GM18867 (cell line): ENCODE data around the gene TEAD1.

Experiments used
- ATAC-seq: cut with Tn5 transposase; IDR thresholded peaks from one replicate; pipeline ENCODE4 v1.9.1; 2021; ENCODE audit warnings: mild to moderate bottlenecking, moderate library complexity; ENCODE audit not compliant: unreplicated experiment

TEAD1 gene

DNA sequence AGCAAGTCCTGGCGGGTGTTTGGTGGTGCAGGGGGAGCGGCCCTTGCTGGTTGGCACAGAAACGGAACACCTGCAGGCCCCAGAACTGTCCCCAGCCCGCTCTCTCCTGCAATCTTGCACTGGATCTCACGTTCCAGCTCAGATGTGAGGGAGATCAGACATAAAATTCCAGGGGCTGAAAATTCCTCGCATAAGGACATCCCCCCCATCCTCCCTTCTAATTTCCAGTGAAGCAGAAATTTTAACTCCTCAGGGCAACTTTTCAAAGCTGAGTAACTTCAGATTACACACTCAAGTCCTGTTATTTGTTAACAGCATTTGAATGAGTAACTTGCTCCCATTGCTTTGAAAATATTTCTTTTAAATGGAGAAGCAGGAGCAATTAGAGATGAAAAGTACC, 294.6 kb downstream of the TEAD1 start:
- ATAC-seq = no peak

- ATAC-seq = no peak
These were observed 297.7 kb downstream of the TEAD1 start for GRCh38 chr11:12971955-12972354.

GRCh38 chr11:12973528-12974181, 299.4 kb downstream of the TEAD1 start:
- ATAC-seq = no peak

GRCh38 chr11:12975195-12975594, 301.0 kb downstream of the TEAD1 start:
- ATAC-seq = no peak

- no peak for ATAC-seq
These were observed 305.9 kb downstream of the TEAD1 start for GRCh38 chr11:12979928-12980689.

DNA sequence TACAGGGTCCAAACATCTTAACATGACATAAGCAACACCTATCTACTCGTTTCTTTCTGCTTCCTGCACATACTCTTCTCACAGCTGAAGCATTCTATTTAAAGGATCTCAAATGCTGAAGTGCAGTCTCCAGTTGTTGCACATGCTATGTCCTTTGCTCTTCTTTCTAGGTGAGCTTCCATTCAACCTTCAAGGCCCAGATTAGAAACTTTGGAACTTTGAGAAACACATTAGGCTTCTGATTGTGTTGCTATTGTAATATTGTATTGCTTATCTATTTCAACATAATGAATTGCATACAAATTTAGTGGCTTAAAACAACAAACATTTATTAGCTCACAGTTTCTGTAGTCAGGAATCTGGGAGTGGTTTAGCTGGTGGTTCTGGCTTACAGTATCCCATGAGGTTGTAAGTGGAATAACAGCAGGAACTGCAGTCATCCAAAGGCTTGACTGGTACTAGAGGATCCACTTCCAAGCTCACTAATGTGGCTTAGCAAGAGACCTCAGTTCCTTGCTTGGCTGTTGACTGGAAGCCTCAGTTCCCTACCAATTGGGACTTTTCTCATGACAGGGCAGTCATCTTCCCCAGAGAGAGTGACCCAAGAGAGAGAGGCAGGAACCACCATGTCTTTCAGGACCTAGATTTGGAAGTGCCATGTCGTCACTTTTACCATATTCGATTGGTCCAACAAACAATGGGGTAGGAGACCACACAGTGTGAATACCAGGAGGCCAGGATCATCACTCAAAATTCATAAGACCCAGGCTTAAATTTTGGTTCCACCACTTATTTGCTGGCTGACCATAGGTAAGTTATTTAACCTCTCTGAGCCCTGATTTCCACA, 307.7 kb downstream of the TEAD1 start:
- no peak for ATAC-seq

DNA sequence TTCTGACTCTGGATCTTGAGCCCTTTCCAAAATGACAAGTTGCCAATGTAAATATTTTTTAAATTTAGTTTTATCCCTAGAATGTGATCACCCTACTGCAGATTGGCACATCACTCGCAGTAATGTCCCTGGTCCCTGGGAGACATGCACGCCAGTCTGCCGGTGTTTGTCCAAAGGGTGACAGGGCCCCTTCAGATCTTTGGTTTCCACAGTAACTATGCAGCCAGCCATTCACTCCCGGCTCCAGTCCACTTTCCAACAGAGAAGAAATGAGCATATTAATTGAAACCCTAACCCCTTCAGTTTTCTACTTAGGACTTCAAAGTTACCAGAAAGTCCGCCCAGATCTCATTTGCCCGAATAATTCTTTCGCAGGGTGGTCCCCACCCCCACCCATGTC, 309.1 kb downstream of the TEAD1 start:
- ATAC-seq = no peak

- no peak for ATAC-seq
These were observed 312.1 kb downstream of the TEAD1 start for GRCh38 chr11:12986194-12986898.

GRCh38 chr11:12989428-12990161, 315.4 kb downstream of the TEAD1 start:
- ATAC-seq = no peak

- no peak for ATAC-seq
These were observed 315.9 kb downstream of the TEAD1 start for GRCh38 chr11:12990162-12990480.

DNA sequence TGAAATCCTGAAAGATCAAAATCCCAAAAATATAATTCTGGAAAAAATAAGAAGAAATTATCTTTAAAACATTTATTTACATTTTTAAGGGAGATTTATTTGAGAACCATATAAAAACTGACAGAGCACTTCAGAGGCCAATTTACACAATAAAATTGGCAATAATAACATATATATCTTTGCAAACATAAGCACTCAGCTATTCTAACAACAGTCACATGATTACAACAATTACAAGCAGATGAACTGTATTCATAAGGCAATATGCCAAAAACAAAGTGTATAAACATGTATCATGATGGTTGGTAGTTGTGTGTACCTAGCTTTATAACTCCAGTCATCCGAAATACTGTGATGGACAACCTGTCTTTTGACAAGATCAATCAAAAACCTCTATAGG, 317.2 kb downstream of the TEAD1 start:
- ATAC-seq = no peak

- ATAC-seq = no peak
These were observed 319.4 kb downstream of the TEAD1 start for GRCh38 chr11:12993626-12994025.
